ENCODE measurements around the gene SLC25A18.

Gene SLC25A18, protein sequence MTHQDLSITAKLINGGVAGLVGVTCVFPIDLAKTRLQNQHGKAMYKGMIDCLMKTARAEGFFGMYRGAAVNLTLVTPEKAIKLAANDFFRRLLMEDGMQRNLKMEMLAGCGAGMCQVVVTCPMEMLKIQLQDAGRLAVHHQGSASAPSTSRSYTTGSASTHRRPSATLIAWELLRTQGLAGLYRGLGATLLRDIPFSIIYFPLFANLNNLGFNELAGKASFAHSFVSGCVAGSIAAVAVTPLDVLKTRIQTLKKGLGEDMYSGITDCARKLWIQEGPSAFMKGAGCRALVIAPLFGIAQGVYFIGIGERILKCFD

DNA sequence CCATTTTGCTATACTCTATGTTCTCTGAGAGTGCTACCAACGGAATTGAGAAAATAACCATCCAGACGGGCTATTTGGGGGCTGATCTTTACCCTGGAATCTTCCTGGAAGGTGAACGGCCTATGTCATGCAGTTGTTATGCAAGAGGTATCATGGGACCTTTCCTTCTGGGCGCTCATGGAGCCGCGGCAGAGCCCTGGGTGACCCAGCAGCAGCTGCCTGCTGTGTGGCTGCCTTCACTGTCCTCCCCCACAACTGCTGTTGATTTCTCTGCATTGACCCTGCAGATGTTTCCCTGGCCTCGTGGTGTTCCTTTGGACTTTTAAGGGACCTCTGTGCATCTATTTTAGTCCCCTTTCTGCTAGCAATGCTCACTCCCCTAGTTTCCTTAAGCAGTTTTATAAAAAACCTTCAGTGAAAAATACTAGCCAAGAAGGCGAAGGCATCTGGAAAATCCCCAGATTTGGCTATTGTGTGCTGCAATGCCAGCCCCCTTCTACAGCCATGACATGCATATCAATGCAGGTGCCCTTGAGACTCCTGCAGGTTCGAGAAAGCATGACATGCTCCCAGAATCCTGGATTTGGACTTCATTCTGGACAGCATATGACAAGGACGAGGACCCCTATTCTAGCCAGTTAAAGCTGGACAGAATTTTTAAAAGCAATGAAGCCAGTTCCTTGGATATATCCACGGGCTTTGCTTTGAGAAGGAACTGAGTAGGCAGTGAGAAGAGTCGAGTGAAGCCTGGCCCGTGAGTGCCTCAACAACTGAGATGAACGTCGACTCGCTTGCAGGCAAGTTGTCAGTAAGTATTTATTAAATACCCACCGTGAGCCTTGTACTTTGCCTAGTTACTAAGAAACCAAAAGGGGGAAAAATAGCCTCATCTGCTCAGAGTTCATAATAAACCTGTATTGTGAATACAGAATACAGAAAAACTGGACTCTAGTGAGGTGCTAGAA is at the start of gene SLC25A18:
Gene SLC25A18 (plus strand): TSS at position 593 of the 965 bp plus-strand sequence. CDS start 16,447 bp downstream, outside the sequence.
- TF ChIP-seq GATA3 (IDR thresholded peaks at IDR 0.05; ENCODE audit: low read depth, low read length) (no peak), GATA2 (IDR thresholded peaks at IDR 0.05; ENCODE audit: low read depth, low read length) (no peak)

DNA sequence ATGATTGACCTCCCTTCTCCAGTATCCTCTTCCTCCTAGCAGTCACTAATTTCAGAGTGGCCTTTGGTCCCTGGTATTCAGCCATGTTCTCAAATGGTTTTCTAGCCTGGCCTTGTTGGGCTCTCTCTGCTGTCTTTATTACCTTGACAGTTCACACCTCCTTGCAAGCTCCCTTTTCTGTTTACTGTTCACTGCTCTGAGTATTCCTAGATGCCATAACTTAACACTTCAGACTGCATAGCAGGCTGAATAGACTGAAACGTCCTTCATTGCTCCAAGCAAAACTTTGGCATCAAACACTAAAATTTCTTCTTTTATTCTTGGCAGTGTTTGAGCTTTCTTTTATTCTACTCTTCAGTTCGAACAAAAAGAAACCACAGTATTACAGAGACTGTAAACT is 49.7 kb upstream of the SLC25A18 start:
- TF ChIP-seq GATA2 (IDR thresholded peaks at IDR 0.05; ENCODE audit: low read depth, low read length) (no peak), GATA3 (IDR thresholded peaks at IDR 0.05; ENCODE audit: low read depth, low read length) (no peak)

DNA sequence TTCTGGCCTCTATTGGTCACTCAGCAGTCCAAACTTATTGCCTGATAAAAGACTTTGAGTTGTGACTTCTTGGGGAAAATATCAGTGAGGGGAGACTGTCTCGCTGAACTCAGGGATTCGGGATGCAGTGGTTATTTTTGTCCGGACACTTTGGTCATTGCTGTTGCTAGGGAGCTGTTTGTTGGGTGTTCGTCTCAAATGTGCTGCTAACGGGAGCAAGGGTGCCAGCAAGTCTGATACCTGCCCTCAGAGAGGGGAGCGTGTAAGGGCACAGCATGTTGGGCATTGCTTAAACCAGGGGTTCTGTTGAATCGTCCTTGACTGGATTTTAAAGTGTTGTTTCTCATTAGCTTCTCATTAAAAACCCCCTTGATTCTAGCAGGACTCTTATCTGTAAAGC is 49.2 kb upstream of the SLC25A18 start:
- no peak for TF ChIP-seq GATA2 (IDR thresholded peaks at IDR 0.05; ENCODE audit: low read depth, low read length)
- no peak for TF ChIP-seq GATA3 (IDR thresholded peaks at IDR 0.05; ENCODE audit: low read depth, low read length)

DNA sequence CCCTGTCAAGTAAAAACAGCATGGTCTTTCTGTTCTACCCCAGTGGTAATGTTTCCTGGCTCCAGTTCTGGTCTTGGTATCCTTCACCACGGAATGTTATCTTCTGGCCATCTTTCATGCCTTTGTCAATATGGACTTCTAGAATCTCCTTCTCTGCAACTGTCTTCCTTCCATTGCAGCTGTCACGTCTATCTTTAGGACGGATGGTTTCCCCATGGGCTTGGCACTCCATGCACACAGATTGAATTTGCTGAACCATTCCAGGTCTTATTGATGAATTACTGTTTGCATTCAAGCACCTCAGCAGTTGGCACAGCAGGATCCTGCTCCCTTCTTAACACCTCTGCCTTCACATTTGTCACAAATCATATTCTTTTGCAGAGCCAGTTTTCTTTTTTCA is 44.9 kb upstream of the SLC25A18 start:
- TF ChIP-seq GATA2 (IDR thresholded peaks at IDR 0.05; ENCODE audit: low read depth, low read length) = no peak

DNA sequence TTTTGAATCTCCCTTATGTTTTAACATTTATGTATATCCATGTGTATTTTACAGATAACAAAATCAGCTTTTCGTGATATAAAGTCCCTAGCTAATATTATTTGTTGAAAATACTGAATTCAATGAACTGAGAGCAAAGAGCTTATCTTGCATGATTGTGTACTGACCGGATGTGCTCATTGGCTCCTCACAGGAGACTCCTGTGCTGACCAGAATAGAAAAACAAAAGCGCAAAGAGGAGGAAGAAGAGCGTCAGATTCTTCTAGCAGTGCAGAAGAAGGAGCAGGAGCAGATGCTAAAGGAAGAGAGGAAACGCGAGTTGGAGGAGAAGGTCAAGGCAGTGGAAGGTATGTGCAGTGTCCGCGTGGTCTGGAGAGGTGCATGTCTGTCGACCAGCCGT is 39.4 kb upstream of the SLC25A18 start:
- TF ChIP-seq GATA2 (IDR thresholded peaks at IDR 0.05; ENCODE audit: low read depth, low read length) (no peak), GATA3 (IDR thresholded peaks at IDR 0.05; ENCODE audit: low read depth, low read length) (no peak)

DNA sequence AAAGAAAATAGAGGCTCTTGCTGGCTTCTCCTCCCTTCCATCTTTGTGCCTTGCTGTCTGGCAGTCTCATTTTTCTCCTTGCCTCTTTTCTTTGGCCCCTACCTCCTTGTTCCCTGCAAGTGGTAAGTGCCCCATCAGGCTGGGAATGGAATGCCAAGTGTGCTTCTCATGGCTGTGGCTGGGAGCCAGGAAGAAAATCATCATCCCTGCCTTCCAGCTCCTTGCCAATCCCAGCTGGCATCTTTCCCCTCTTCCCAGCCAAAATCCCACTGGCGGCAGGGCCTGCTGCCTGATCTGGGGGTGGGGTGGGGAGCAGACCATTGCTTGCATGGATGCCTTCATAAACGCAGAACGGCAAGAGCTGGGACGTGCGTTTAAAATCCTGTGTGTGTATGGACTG is 27.0 kb upstream of the SLC25A18 start:
- TF ChIP-seq GATA2 (IDR thresholded peaks at IDR 0.05; ENCODE audit: low read depth, low read length) (no peak), GATA3 (IDR thresholded peaks at IDR 0.05; ENCODE audit: low read depth, low read length) (no peak)

DNA sequence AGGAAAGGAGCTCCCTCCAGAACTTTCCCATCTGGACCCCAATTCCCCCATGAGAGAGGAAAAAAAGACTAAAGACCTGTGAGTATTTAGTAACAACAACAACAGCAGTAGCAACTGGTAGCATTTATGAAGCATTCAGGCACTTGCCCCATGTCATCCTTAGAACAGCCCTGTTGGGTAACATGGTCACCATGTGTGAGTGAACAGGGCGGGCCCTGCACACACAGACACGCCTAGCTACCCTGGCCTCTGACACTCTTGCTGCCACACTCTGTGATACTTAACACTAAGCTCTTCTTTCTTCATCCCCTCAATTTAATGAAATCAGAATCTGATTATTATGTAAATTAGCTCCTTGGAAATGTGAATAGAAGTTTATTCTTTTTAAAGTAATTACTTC is 26.1 kb upstream of the SLC25A18 start:
- TF ChIP-seq GATA2 (IDR thresholded peaks at IDR 0.05; ENCODE audit: low read depth, low read length) = no peak
- no peak for TF ChIP-seq GATA3 (IDR thresholded peaks at IDR 0.05; ENCODE audit: low read depth, low read length)

DNA sequence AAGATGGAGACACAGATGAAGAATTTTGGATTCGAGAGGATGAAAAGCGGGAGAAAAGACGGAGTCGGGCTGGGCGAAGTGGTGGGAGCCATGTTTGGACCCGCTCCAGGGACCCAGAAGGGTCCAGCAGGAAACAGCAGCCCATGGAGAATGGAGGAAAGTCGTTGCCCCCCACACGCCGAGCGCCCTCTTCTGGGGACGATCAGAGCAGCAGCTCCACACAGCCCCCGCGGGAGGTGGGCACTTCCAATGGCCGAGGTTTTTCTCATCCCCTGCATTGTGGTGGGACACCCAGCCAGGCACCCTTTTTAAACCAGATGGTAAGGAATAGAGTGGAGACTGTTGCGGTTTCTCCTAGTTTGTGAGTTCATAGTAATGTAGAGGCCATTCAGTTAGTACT is 22.8 kb upstream of the SLC25A18 start:
- TF ChIP-seq GATA3 (IDR thresholded peaks at IDR 0.05; ENCODE audit: low read depth, low read length) (no peak), GATA2 (IDR thresholded peaks at IDR 0.05; ENCODE audit: low read depth, low read length) (no peak)

DNA sequence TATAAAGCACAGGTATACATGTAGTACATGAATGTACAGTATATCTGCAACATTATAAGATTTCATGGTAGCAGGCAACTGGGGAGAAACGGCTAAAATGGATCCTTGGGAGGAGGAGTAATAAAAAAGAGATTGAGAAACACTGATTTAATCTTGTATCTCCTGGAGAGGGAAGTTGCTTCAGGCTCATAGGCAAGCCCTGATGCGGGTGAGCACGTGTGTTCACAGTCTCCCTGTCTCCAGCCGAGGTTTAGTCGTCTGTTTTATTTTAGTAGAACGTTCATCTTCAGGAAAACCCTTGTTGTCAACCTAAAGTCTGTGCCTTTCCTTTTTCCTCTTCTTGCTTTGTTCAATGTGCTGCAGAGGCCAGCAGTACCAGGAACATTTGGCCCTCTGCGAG is 21.8 kb upstream of the SLC25A18 start:
- TF ChIP-seq GATA3 (IDR thresholded peaks at IDR 0.05; ENCODE audit: low read depth, low read length) = no peak
- TF ChIP-seq GATA2 (IDR thresholded peaks at IDR 0.05; ENCODE audit: low read depth, low read length) = no peak

DNA sequence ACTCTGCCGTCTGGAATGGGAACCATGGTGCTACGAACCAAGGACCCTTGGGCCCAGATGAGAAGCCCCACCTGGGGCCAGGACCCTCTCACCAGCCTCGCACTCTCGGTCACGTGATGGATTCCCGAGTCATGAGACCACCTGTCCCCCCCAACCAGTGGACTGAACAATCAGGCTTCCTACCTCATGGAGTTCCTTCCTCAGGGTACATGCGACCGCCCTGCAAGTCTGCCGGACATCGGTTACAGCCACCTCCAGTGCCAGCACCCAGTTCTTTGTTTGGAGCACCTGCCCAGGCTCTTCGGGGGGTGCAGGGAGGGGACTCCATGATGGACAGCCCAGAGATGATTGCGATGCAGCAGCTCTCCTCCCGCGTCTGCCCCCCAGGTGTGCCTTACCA is 20.8 kb upstream of the SLC25A18 start:
- TF ChIP-seq GATA3 (IDR thresholded peaks at IDR 0.05; ENCODE audit: low read depth, low read length) (no peak), GATA2 (IDR thresholded peaks at IDR 0.05; ENCODE audit: low read depth, low read length) (no peak)

DNA sequence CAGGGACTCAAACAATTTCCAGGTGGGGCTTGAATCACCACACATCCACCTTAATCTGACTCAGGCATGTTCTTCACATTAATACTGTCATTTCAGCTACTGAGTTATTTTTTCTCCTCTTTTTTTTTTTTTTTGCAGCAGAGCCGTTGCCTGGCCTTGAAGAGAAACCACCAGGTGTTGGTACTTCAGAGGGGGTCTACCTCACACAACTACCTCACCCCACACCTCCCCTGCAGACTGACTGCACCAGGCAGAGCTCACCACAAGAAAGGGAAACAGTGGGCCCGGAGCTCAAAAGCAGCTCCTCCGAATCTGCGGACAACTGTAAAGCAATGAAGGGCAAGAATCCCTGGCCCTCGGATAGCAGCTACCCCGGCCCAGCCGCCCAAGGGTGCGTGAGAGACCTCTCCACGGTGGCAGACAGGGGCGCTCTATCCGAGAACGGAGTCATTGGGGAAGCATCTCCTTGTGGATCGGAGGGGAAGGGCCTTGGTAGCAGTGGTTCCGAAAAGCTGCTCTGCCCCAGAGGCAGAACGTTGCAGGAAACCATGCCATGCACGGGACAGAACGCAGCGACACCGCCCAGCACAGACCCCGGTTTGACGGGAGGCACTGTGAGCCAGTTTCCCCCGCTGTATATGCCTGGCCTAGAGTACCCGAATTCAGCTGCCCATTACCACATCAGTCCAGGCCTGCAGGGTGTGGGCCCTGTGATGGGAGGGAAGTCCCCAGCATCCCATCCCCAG is 15.1 kb upstream of the SLC25A18 start:
- TF ChIP-seq GATA3 (IDR thresholded peaks at IDR 0.05; ENCODE audit: low read depth, low read length) (no peak), GATA2 (IDR thresholded peaks at IDR 0.05; ENCODE audit: low read depth, low read length) (no peak)

DNA sequence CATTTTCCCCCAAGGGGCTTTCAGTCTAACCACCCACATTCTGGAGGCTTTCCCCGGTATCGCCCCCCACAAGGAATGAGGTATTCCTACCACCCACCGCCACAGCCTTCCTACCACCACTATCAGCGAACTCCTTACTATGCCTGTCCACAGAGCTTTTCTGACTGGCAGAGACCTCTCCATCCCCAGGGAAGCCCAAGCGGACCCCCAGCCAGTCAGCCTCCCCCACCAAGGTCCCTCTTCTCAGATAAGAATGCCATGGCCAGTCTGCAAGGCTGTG is 14.6 kb upstream of the SLC25A18 start:
- TF ChIP-seq GATA3 (IDR thresholded peaks at IDR 0.05; ENCODE audit: low read depth, low read length) = no peak
- no peak for TF ChIP-seq GATA2 (IDR thresholded peaks at IDR 0.05; ENCODE audit: low read depth, low read length)

DNA sequence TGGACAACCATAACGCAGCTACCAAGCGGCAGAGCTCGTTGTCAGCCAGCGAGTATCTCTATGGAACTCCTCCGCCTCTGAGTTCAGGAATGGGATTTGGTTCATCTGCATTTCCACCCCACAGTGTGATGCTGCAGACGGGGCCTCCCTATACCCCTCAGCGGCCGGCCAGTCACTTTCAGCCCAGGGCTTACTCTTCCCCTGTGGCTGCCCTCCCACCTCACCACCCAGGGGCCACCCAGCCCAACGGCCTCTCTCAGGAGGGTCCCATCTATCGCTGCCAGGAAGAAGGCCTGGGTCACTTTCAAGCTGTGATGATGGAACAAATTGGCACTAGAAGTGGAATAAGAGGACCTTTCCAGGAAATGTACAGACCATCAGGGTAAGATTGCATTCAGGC is 14.1 kb upstream of the SLC25A18 start:
- TF ChIP-seq GATA2 (IDR thresholded peaks at IDR 0.05; ENCODE audit: low read depth, low read length) (no peak), GATA3 (IDR thresholded peaks at IDR 0.05; ENCODE audit: low read depth, low read length) (no peak)

DNA sequence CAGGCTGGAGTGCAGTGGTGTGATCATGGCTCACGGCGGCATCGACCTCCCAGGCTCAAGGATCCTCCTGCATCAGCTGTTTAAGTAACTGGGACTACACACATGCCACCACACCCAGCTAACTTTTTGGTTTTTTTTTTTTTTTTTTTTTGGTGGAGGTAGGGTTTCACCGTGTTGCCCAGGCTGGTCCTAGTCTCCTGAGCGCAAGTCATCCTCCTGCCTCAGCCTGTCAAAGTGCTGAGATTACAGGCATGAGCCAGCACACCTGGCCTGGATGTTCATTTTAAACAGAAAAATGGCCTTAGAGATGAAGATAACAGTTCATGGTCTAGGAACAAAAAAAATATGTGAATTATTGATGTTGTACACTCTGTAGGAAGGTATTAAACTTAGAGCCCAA is 13.6 kb upstream of the SLC25A18 start:
- TF ChIP-seq GATA2 (IDR thresholded peaks at IDR 0.05; ENCODE audit: low read depth, low read length) = no peak
- no peak for TF ChIP-seq GATA3 (IDR thresholded peaks at IDR 0.05; ENCODE audit: low read depth, low read length)
